Dedifferentiated amniotic fluid mesenchymal stem cell (primary cell): ENCODE data around the gene INF2.

Experiments used
- DNase-seq: peaks from one replicate; pipeline ENCODE4 v3.0.0-alpha.2; 2016; ENCODE audit errors: extremely low spot score

Gene INF2

DNA sequence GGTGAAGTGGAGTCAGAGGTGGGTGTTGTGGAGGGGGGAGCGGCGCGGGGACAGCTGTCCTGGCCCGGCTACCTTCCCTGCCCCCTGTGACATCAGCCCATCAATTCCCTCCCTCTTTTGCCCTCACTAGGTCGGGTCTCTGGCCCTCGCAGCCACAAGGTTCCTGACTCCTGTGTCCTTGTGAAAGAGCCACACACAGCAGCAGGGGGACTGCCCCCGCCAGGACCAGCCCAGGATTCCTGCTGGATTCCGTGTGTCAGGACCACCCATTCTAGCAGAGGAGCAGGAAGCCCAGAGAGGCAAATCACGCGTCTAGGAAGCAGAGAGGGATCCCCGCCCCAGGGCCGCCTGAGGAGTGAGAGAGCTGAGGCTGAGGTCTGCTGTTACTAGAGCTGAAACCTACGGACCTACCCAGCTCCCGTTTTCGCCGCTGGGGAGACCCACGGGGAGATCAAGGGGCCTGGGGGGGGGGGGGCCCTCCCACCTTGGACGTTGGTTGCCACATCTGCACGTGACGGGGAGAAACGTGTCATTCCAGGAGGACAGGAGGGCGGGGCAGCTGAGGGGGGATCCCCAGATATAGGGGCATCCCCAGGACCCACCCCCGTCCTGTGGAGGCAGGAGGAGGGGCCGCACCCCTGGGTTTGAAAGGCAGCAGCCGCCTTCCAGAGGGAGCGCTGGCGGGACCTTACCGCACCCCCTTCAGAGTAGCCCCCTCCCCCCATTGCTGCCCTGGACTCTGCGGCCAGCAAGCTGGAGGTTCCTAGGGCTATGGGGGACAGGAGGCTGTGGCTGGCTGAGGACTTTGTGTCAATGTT, 12.5 kb upstream of the INF2 start:
- no peak for DNase-seq

DNA sequence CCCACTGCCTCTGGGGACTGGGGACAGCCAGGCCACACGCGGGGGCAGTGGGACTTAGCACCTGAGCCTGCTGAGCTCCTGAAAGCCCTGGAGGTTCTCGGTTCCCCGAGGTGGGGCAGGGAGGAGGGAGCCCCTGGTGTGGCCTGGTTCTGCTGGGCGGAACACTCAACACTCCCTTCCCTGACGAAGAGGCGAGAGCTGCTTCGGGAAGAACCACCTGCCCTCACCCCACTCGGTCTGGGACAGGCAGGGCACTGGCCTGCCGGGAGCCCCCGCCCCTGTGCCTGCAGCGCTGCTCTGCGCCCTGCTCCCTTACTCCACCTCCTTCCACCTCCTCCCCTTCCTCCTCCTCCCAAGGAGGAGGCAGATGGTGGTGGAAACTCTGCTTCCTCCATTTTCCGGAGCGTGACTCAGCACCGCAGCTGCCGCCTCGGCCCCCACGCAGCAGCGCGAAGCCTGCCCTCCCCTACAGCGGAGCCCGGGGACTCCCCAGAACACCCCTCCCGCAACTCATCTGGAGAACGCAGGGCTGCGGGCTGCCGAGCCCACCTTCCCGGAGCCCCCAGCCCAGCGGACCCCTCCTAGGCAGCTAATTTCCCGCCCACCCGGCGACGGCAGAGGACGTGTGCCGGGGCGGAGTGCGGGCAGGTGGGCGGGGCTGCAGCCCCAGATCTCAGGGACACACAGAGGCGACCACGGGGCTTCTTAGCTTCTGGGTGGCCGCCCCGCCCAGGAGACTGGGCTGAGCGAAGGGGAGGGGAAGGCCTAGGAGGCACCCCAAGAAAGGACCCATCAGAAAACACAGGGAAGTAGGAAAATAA, 11.7 kb upstream of the INF2 start:
- DNase-seq, result peak; percentile 46

DNA sequence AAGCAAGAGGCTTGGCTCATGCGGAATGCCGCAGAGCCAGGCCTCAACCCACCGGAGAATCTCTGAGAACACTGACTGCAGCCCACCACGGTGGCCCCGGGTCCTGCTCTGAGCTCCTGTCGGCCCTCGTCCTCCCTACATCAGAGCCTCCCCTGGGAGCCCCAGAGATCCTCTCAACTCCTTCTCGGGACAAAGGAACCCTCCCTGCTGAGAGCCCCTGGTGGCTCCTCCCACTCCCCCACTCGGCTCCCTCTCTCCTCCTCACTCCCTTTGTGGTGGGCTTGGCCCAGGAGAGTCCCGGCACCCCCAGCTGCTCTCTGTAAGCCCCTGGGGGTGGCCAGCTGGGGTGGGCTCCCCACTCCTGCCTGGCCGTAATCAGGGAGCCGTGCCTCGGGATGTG, 11.1 kb upstream of the INF2 start:
- DNase-seq, result no peak

DNA sequence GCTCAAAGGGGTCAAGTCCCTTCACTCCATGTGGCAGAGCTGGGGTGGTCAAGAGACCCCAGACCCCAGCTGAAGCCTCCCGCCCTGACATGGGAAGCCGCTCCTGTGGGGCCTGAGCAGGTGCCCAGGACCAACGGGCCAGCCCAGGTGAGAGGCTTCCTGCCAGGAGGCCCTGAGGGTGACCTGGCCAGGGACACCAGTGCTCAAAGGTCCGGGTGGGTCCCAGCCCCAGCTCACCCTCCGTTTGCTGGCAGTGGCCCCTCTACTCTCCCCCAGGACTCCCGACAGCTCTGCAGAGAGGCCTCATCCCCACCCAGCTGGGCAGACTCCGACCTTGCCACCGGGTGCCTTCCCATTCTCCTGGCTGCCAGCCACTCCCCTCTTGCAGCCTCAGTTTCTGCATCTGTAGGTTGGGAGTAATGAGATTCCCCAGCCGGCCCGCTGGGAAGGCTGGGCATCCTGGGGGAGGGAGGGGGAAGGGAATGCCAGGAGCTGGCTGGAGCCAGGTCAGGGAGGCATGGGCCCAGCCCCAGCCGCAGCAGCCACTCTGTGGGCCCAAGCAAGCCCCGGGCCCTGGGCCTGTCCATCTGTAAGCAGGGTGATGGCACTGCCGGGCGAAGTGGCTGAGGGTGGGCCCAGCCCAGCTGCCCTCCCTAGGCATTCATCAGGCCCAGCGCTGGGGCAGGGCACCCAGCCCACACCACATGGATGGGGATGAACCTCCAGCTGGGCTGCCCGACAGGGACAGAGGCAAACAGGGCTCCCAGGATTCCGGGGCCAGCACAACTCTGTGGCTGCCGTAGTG, 10.3 kb upstream of the INF2 start:
- no peak for DNase-seq

DNA sequence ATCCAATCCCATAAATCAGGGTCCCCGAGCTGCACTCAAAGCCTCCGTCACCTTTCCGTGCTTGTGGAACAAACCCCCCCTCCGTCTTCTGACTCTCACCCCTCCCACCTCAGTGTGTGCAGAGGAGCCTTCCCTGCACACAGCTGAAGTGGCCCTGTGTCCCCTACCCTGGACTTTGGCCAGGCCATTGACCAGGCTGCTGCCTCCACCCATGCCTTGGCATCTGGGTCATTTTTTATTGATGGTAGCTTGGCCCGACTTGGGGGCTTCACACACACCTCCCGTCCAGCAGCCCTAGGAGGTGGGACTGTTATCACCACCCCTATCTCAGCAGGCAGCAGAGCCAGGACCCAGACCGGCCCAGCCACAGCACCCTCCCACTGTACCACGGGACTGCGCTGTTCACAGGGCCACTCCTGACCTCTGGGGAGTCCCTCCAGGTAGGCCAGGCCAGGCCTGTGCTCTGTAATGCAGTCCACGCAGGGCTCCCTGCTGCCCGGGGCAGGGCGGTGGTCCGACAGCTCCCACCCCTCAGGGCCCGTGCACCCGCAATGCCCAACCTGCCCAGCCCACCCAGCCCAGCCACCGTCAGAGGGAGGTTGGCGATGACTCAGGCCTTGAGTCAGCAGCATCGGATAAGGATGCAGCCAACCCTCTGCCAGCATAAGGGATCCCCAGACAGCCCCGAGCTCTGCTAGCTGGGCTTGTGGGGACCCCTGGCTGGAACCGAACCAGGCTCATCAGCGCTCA, 9.2 kb upstream of the INF2 start:
- peak; percentile 36 for DNase-seq

DNA sequence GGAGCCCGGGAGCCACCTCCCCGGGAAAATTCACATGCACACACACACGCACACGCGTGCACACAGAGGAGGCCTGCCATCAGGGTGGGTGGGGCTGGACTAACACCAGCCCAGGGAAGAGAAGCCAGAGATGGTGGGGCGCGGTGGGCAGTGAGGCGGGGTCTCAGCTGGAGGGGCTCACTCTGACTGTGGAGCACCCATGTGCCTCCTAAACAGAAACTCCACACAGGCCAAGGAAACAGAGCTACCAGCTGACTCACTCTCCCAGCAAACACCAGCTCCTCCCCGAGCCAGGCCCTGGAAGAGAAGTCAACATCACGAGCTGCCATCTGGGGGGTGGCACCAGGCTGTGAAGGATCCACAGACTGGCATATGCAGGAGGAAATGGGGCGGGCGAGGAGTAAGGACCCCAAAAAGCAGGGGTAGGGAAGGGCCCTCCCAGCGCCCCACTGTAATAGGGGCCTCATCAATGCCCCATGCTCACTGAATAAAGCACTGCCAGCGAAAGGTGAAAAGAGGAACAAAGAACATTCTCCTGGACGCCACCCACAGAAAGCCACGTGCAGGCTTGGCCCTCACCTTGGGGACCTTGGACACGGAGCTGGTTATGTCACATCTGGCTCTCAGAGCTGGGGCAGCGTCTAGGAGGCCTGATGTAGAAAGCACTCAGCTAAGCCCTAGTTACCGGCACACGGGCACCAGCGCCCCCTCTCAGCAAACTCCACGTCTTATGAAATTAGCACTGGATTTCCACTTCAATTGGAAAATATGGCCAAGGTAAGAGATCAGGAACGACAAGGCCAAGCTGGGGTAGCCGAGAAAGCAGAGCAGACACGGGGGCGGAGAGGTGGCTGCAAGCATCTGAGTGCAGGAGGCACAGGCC, 8.4 kb upstream of the INF2 start:
- DNase-seq, result peak; percentile 71

DNA sequence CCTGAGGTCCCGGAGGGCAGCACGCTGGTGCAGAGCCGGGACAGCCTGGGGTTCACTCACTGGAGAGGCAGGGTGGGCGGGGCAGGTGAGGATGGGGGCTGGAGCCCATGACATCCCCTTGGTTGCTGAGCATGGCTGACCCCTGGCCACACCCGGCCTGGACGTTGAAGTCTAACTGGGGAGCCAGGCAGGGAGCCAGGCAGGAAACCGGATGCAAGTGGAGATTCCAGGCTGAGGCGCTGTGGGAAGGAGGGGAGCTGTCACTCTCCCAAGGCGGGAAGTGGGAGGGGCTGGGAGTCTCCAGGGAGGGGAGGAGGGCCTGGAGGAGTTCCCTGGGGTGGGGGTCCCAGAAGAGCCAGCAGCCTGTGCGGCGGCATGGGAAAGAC, 7.7 kb upstream of the INF2 start:
- DNase-seq, result peak; percentile 68

DNA sequence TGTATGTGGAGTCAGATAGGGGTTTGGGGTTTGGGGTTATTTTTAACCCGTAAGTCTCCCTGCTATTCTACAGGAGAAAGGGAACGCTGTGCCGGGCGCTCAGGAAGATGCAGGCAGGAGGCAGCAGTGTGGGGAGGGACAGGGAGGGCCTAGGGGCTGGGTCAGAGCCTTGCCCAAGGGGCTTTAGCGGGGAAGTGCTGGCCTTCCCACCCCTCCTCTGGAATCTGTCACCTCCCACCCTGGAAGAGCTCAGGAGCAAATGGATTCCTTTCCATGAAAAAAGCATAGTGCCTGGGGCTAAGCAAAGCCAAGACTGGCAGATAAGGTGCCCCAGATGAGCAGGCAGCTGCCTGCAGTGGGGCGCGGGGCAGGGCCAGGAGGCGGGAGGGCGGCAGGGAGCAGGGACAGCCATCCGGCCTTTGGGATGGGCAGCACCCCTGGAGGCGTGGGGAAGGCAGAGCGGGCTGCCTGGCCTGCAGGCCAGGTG, 7.3 kb upstream of the INF2 start:
- DNase-seq, result no peak

DNA sequence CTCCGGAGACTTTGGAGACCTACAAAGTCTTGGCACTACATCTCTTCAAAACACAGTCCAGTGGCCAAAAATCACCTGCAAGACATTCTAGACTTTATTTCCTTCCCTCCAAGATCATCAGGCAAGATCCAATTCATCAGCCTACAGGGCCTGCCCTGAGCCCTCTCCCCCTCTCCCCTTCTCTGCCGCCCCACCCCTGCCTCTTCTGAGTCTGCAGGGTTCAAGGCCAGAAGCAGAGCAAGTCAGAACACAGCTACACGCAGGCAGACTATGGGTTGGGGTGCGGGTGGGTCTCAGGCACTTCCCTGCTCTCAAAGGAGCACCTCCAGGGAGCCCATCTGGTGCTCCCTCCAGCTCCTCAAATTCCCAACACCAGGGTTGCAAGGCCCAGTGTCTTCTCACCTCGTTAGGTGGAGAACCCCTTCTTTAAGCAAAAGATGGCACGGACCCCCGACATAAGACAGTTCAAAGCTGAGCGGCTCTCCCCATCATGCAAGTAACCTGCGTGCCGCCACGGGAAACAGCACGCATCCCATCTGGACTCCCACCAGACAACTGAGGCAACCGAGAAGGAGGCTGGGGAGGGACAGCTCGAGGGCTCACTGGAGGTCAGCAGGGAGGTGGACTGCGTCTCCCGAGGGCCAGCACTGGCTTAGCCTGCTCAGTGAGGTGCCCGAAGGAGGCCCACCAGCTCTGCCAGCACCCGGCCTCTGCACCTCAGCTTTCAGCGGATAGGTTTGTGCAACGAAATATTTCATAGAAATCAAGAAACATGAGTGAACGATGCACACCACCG, 5.6 kb upstream of the INF2 start:
- DNase-seq, result no peak

DNA sequence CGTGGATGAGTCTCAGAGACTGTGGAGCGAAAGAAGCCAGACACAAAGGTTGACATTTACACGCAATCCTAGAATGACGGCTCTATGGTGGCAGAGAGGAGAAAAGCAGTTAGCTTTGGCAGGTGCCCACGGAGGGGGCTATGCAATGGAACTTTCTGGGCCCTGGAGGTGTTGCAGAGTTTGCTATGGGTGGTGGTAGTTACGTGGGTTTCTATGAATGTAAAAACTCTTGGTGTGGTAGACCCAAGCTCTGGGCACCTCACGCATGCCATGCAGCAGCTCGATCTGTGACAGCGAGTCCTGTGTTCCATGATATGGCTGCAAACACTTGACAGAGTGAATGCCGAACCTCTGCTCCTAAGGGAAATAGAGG, 5.0 kb upstream of the INF2 start:
- DNase-seq, result no peak

DNA sequence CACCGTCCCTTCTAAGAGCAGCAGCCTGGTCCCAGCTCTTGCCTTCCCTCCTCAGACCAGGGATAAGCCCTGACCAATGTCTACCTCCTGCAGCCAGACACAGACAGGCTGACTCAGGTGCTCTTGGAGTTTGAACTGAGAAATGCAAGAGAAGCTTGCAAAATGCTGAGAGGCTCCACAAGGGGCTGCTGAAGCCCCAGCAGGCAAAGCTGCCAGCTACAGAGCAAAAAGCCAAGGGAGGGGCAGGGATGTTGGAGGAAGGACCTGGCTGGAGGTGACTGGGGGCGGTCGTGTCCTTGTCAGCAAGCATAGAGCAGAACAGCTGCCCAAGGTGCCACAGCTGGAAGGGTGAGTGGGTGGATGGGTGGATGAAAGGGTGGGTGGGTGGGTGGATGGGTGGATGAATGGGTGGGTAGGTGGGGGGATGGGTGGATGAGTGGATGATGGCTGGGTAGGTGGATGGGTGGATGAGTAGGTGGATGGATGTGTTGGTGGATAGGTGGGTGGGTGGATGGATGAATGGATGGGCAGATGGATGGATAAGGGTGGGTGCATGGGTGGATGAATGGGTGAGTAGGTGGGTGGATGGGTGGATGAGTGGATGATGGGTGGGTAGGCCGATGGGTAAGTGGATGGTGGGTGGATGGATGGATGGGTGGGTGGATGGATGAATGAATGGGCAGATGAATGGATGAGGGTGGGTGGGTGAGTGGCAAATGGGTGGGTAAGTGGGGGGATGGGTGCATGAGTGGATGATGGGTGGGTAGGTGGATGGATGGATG, 4.0 kb upstream of the INF2 start:
- DNase-seq, result no peak

DNA sequence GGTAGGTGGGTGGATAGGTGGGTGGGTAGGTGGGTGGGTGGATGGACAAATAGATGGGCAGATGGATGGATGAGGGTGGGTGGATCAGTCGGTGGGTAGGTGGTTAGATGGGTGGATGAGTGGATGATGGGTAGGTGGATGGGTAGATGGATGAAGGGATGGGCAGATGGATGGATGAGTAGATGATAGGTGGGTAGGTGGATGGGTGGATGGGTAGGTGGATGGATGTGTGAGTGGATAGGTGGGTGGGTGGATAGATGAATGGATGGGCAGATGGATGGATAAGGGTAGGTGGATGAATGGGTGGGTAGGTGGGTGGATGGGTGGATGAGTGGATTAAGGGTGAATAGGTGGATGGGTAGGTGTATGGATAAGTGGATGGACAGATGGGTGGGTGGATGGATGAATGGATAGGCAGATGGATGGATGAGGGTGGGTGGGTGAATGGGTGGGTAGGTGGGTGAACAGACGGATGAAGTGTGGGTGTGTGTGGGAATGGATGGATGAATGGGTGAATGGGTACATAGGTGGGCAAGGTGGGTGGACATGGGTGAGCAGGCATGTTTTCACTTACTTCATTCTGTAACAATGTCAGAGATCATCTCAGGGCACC, 3.3 kb upstream of the INF2 start:
- DNase-seq, result no peak

DNA sequence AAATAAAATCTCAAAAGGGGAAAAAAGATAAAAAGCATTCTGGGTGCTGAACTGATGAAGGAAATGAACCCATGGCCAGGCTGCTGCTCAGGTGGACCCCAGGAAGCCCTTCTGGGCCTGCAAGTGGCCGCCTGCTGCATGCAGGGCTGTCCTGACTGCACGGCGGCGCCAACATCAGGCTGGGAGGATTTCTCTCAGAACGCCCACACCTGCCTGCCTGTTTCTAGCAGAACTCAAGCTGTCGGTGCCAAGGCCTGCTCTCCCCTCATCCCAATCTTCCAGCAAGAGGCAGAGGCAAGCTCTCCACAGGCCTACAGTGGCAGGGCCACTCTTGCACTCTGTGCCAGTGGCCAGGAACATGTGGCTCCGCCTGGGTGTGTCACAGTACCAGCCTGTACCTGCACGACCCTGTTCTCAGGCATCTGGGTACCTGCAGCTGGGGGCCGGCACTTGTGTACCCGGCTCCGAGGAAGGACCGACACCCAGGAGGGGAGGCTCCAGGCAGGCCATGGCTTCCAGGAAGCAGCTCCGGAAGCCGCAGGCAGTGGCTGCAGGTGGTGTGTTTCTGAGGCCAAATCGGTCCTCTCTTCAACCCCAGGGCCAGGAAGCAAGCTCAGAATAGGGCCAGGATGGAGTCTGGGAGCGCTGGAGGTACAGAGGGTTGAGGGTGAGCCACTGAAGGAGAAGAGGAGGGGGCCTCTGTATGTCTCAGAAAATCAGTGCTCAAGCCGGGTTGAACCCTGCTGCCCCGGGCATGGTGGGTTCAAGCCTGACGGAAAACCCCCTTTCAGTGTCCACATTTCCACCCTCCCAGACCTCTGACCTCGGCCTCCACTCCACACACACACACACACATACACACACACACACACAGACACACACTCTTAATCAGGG, 2.5 kb upstream of the INF2 start:
- no peak for DNase-seq

DNA sequence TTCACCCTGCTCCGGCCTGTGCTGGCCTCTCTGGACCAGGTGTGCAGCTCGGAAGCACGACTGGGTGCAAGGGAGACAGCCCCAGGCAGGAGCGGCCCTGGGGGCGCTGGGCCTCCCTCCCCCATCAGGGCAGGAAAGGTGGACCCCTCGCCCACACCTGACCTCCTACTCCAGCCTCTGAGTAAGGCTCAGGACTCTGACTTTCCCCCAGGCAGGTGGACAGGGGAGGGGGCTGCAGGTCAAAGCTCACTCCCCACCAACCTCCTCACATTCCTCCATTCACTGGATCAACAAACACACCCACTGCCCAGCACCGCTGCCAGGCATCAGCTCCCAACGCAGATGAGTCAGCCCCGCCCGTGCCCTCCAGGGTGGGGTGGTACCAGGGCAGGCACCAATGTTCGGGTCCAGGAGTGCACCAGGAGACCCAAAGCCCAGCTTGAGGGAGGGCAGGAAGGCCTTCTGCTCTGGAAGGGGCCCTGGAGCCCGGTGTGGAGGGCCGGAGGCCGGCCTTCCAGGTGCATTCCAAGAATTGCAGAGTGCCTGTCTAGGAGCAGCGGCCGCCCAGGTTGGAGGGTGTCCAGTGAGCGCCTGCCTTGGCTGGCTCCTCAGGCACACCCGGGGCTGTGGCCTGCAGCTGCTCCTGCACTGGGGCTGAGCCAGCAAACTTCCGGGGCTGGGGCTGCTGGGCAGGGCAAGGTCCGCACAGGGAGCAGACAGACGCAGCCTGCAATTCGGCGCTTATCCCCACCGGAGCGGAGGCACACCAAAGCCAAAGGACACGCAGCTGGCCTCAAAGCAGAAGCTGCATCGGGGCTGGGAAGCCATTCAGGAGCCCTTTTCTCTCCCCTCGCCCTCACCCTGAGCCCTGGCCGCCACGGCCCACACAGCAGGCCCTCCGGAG, 1.6 kb upstream of the INF2 start:
- no peak for DNase-seq

DNA sequence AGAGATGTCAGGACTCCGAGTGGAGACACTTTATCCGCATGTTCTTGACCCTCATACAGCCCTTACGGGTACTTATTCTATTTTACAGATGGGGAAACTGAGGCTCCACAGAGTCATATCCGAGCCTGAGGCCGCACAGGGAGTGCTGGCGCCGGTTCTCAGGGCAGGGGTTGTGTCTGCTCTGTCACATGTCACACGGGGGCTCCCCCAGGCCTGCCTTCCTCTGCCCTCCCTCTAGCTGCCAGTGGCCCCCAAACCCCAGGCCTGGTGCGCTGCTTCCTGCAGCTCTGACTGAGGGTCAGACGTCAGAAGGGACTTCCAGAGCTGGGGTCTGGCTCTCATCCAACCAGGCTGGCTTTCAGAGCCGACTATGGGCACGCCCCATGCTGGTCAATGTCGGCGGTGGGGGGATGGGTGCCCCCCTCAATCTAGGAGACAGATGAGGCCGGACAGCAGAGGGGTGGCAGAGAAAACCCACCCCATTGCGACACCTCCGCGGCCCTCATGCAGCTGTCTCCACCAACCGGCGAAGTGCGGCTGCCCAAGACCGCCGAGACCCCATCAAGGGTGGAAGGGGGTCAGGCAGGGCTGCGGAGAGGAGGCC, 811 bp upstream of the INF2 start:
- DNase-seq, result no peak
